ENCODE results near the gene GTSE1.

- no peak for TF ChIP-seq CTCF (IDR thresholded peaks at IDR 0.05)
- no peak for TF ChIP-seq EP300 (IDR thresholded peaks at IDR 0.05)
These were observed 75.1 kb downstream of the GTSE1 start for GRCh38 chr22:46371623-46372226.
